Activated naive CD4-positive, alpha-beta T cell treated with anti-CD3 and anti-CD28 coated beads for 36 hours (primary cell): ENCODE results near the gene CRACR2A. TPM values are rescaled to one million over a fixed set of nuclear protein-coding genes. Genes with fewer than 3 reads are reported as not detected.

ENCODE experiments used
- CTCF ChIA-PET: fragments of 350-600 bp; sonication (Branson Sonifier 250); formaldehyde crosslinking; loops from one replicate; lab custom pipeline; 2021; ENCODE audit warnings: antibody characterized with exemption; lab: Charles Lee
- DNase-seq: peaks from one replicate; pipeline ENCODE4 v3.0.0-alpha.2; 2020
- H3K27ac Mint-ChIP-seq: one replicate; pipeline ENCODE4 v1.8.0; 2021; ENCODE audit warnings: mild to moderate bottlenecking, mixed read lengths
- H3K27me3 Mint-ChIP-seq: one replicate; pipeline ENCODE4 v1.8.0; 2021; ENCODE audit warnings: low read depth, mixed read lengths
- H3K36me3 Mint-ChIP-seq: one replicate; pipeline ENCODE4 v1.8.0; 2021; ENCODE audit warnings: low read depth, mixed read lengths
- H3K4me1 Mint-ChIP-seq: one replicate; pipeline ENCODE4 v1.8.0; 2021; ENCODE audit warnings: low read depth, mixed read lengths
- H3K4me3 Mint-ChIP-seq: one replicate; pipeline ENCODE4 v1.8.0; 2021; ENCODE audit warnings: mild to moderate bottlenecking, moderate library complexity, mixed read lengths
- H3K9me3 Mint-ChIP-seq: one replicate; pipeline ENCODE4 v1.8.0; 2021; ENCODE audit warnings: mixed read lengths
- intact Hi-C: fragments of 100-400 bp; cut with micrococcal nuclease; formaldehyde crosslinking; loops from one replicate; pipeline ENCODE4 v1.15.1; 2023
- total RNA-seq, 2 experiments: library from RNA; stranded (reverse); gene quantifications; one replicate each; pipeline ENCODE4 v1.2.3, GENCODE V29; 2021

The CRACR2A gene
- total RNA-seq, 2 experiments from 2014 or later: 19.0 to 20.7 TPM

- no peak overlapping the region for H3K27ac Mint-ChIP-seq
- CTCF ChIA-PET: no interaction called here
- peaks cover 7% of the 10 kb centered on the region for H3K9me3 Mint-ChIP-seq
- intact Hi-C loops: no loop called here
- peaks cover 3% of the 10 kb centered on the region for H3K4me1 Mint-ChIP-seq
- H3K4me3 Mint-ChIP-seq: no peak overlapping the region
- H3K36me3 Mint-ChIP-seq: peaks cover 66% of the 10 kb centered on the region
- no peaks in the 10 kb centered on the region for H3K27me3 Mint-ChIP-seq
- DNase-seq: no peak
These were observed 139.1 kb downstream of the CRACR2A start for GRCh38 chr12:3613641-3614395.

GRCh38 chr12:3611860-3612703 is 140.8 kb downstream of the CRACR2A start:
- no peaks in the 10 kb centered on the region for H3K27me3 Mint-ChIP-seq
- peaks cover under 1% of the 10 kb centered on the region for H3K4me1 Mint-ChIP-seq
- H3K36me3 Mint-ChIP-seq: peaks cover 63% of the 10 kb centered on the region
- H3K9me3 Mint-ChIP-seq: peaks cover 7% of the 10 kb centered on the region
- intact Hi-C loops: no loop called here
- no peak overlapping the region for H3K4me3 Mint-ChIP-seq
- CTCF ChIA-PET: no interaction called here
- no peak overlapping the region for H3K27ac Mint-ChIP-seq
- DNase-seq: no peak

GRCh38 chr12:3607821-3608220 is 145.1 kb downstream of the CRACR2A start:
- Mint-ChIP-seq H3K27ac (no peak overlapping the region), H3K4me3 (no peak overlapping the region), H3K9me3 (peaks cover 7% of the 10 kb centered on the region), H3K4me1 (no peaks in the 10 kb centered on the region), H3K27me3 (no peaks in the 10 kb centered on the region), H3K36me3 (peaks cover 33% of the 10 kb centered on the region)
- DNase-seq: no peak
- CTCF ChIA-PET: no interaction called here
- intact Hi-C loops: no loop called here

- Mint-ChIP-seq H3K36me3 (peaks cover 30% of the 10 kb centered on the region), H3K4me3 (no peak overlapping the region), H3K4me1 (no peaks in the 10 kb centered on the region), H3K9me3 (peaks cover 7% of the 10 kb centered on the region), H3K27ac (no peak overlapping the region), H3K27me3 (no peaks in the 10 kb centered on the region)
- DNase-seq: no peak
- intact Hi-C loops: no loop called here
- CTCF ChIA-PET: interaction anchor here (1.0 kb wide), 1 partner anchor 307 kb away, joined by 5 read pairs; no protein-coding TSS in a partner anchor
These were observed 145.7 kb downstream of the CRACR2A start for GRCh38 chr12:3607039-3607720.

- Mint-ChIP-seq H3K4me3 (no peak overlapping the region), H3K27me3 (no peaks in the 10 kb centered on the region), H3K4me1 (no peaks in the 10 kb centered on the region), H3K36me3 (peaks cover 21% of the 10 kb centered on the region), H3K27ac (no peak overlapping the region), H3K9me3 (peaks cover 4% of the 10 kb centered on the region)
- DNase-seq: no peak
- intact Hi-C loops: no loop called here
- CTCF ChIA-PET: interaction anchor here (1.0 kb wide), 1 partner anchor 306 kb away, joined by 5 read pairs; no protein-coding TSS in a partner anchor
These were observed 146.8 kb downstream of the CRACR2A start for GRCh38 chr12:3606128-3606527.

GRCh38 chr12:3605692-3606091 is 147.2 kb downstream of the CRACR2A start:
- Mint-ChIP-seq H3K36me3 (peaks cover 18% of the 10 kb centered on the region), H3K27ac (no peak overlapping the region), H3K9me3 (peaks cover 4% of the 10 kb centered on the region), H3K27me3 (no peaks in the 10 kb centered on the region), H3K4me3 (no peak overlapping the region), H3K4me1 (no peaks in the 10 kb centered on the region)
- no peak for DNase-seq
- intact Hi-C loops: no loop called here
- CTCF ChIA-PET: no interaction called here

GRCh38 chr12:3604748-3605586 is 147.9 kb downstream of the CRACR2A start:
- Mint-ChIP-seq H3K36me3 (peaks cover 12% of the 10 kb centered on the region), H3K4me3 (no peak overlapping the region), H3K27ac (no peak overlapping the region), H3K27me3 (no peaks in the 10 kb centered on the region), H3K4me1 (no peaks in the 10 kb centered on the region), H3K9me3 (peaks cover 4% of the 10 kb centered on the region)
- CTCF ChIA-PET: no interaction called here
- intact Hi-C loops: no loop called here
- no peak for DNase-seq

GRCh38 chr12:3604286-3604685 is 148.6 kb downstream of the CRACR2A start:
- DNase-seq: no peak
- CTCF ChIA-PET: no interaction called here
- no peaks in the 10 kb centered on the region for H3K9me3 Mint-ChIP-seq
- no peak overlapping the region for H3K27ac Mint-ChIP-seq
- H3K36me3 Mint-ChIP-seq: peaks cover 5% of the 10 kb centered on the region
- intact Hi-C loops: no loop called here
- no peaks in the 10 kb centered on the region for H3K27me3 Mint-ChIP-seq
- H3K4me1 Mint-ChIP-seq: no peaks in the 10 kb centered on the region
- no peak overlapping the region for H3K4me3 Mint-ChIP-seq

- DNase-seq: no peak
- intact Hi-C loops: no loop called here
- no peaks in the 10 kb centered on the region for H3K9me3 Mint-ChIP-seq
- CTCF ChIA-PET: no interaction called here
- H3K27ac Mint-ChIP-seq: no peak overlapping the region
- no peaks in the 10 kb centered on the region for H3K36me3 Mint-ChIP-seq
- no peak overlapping the region for H3K4me3 Mint-ChIP-seq
- no peaks in the 10 kb centered on the region for H3K27me3 Mint-ChIP-seq
- no peaks in the 10 kb centered on the region for H3K4me1 Mint-ChIP-seq
These were observed 149.3 kb downstream of the CRACR2A start for GRCh38 chr12:3603576-3603975.

- no peak for DNase-seq
- CTCF ChIA-PET: interaction anchor here (0.9 kb wide), 1 partner anchor 302 kb away, joined by 3 read pairs; no protein-coding TSS in a partner anchor
- Mint-ChIP-seq H3K36me3 (no peaks in the 10 kb centered on the region), H3K27me3 (no peaks in the 10 kb centered on the region), H3K4me3 (no peak overlapping the region), H3K27ac (no peak overlapping the region), H3K9me3 (no peaks in the 10 kb centered on the region), H3K4me1 (no peaks in the 10 kb centered on the region)
- intact Hi-C loops: no loop called here
These were observed 150.4 kb downstream of the CRACR2A start for GRCh38 chr12:3602488-3602887.

- Mint-ChIP-seq H3K36me3 (no peaks in the 10 kb centered on the region), H3K27ac (no peak overlapping the region), H3K9me3 (no peaks in the 10 kb centered on the region), H3K27me3 (no peaks in the 10 kb centered on the region), H3K4me3 (no peak overlapping the region), H3K4me1 (no peaks in the 10 kb centered on the region)
- DNase-seq: no peak
- CTCF ChIA-PET: interaction anchor here (0.6 to 0.9 kb wide), 2 partner anchors 209 to 301 kb away, joined by 3 read pairs; no protein-coding TSS in a partner anchor
- intact Hi-C loops: no loop called here
These were observed 151.3 kb downstream of the CRACR2A start for GRCh38 chr12:3601461-3602150.
